HG03457 (cell line): ENCODE measurements around the gene PTEN.
A peak's percentile ranks its signal among the peaks of the same experiment; 100 is the strongest.
"Not testable (repeated sequence)": the region's sequence is repeated elsewhere in the genome, so short reads cannot be mapped to it uniquely, and the experiment has no call there.

Source experiments
- ATAC-seq: cut with Tn5 transposase; IDR thresholded peaks from one replicate; pipeline ENCODE4 v1.9.1; 2021; ENCODE audit warnings: moderate number of reproducible peaks; ENCODE audit not compliant: unreplicated experiment

PTEN gene

GRCh38 chr10:87863053-87863943 is at the start of gene PTEN, which contains the start of gene KLLN:
TSS of gene PTEN (plus strand) at chr10:87863625. CDS start at chr10:87864470, 845 bp downstream.
TSS of gene KLLN (minus strand) at chr10:87863533. CDS start at chr10:87862487, 1,046 bp downstream.
- peak; percentile 30 for ATAC-seq

DNA sequence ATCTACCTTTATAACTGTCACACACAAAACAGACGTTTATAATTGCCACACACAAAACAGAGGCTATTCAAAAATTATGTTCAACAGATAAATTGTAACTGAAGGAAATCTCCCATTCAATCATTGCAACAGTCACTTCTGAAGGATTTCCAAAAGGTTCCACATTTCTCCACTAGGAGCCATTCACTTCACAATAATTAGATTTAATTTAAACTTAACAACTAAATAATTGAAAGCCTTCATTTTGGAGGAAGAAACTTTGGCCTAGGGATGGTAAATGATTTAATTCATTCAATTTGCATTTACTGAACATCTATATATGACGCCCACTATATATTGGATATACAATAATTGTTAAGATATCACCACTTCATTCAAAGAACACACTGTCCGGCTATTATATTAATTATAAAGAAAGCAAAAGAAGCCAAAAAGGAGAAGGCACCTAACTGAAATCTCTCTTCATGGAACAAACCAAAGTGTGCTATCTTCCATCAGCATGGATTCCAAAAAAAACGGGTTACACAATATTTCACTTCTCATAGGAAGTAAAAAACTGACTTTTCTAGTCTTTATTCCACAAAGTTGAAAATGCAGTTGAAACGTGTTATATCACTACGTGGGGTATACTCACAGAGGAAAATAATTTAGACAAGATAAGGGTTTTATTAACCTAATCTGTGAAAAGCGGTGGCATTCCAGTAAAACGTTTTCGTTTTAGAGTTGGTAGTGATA is 47.1 kb upstream of the PTEN start:
- ATAC-seq, result no peak

GRCh38 chr10:87816898-87817608 is 46.4 kb upstream of the PTEN start:
- ATAC-seq, result no peak

GRCh38 chr10:87817609-87818504 is 45.6 kb upstream of the PTEN start, which contains the start of gene ATAD1:
TSS of gene ATAD1 (minus strand) at chr10:87818226. CDS start at chr10:87814599, 3,627 bp downstream.
- peak; percentile 66 for ATAC-seq

GRCh38 chr10:87818505-87819288 is 44.7 kb upstream of the PTEN start:
- peak; percentile 41 for ATAC-seq

DNA sequence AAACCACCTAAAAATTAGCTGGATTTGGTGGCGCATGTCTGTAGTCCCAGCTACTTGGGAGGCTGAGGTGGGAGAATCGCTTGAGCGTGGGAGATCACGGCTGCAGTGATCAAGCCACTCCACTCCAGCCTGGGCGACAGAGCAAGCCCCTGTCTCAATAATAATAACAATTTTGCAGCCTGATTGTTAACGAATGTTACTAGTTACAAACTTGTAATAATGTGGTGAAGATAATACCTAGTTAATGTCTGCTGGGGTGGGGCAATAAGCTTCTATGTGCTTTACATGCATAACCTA is 44.2 kb upstream of the PTEN start:
- no peak for ATAC-seq

GRCh38 chr10:87826653-87827052 is 36.8 kb upstream of the PTEN start:
- ATAC-seq, result no peak

DNA sequence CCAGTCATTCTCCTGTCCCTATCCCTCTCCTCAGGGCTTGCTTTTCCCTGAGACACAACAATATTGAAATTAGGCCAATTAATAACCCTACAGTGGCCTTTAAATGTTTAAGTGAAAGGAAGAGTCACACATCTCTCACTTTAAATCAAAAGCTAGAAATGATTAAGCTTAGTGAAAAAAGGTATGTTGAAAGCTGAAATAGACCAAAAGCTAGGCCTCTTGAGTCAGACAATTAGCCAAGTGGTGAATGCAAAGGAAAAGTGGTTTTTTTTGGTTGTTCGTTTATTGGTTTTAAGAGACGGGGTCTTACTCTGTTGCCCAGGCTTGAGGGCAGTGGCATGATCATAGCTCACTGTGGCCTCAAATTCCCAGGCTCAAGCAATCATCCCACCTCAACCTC is 35.7 kb upstream of the PTEN start:
- ATAC-seq, result no peak

- ATAC-seq, result not testable (repeated sequence)
These were observed 34.4 kb upstream of the PTEN start for GRCh38 chr10:87829051-87829450.

- ATAC-seq, result no peak
These were observed 33.3 kb upstream of the PTEN start for GRCh38 chr10:87829986-87830729.

- ATAC-seq, result no peak
These were observed 27.3 kb upstream of the PTEN start for GRCh38 chr10:87836098-87836497.

GRCh38 chr10:87837445-87837844 is 26.0 kb upstream of the PTEN start:
- no peak for ATAC-seq

- no peak for ATAC-seq
These were observed 24.8 kb upstream of the PTEN start for GRCh38 chr10:87838650-87839049.

- no peak for ATAC-seq
These were observed 22.2 kb upstream of the PTEN start for GRCh38 chr10:87841186-87841585.

GRCh38 chr10:87842220-87842641 is 21.2 kb upstream of the PTEN start:
- no peak for ATAC-seq

GRCh38 chr10:87842776-87843497 is 20.5 kb upstream of the PTEN start:
- ATAC-seq, result no peak

GRCh38 chr10:87843714-87844113 is 19.7 kb upstream of the PTEN start:
- no peak for ATAC-seq
